Naive thymus-derived CD4-positive, alpha-beta T cell (primary cell): Measurements from ENCODE around the gene GAGE13. TPM values are rescaled to one million over a fixed set of nuclear protein-coding genes. Genes with fewer than 3 reads are reported as not detected.
"Not testable (repeated sequence)": the region's sequence is repeated elsewhere in the genome, so short reads cannot be mapped to it uniquely, and the experiment has no call there.

Source experiments
- ATAC-seq: fragments of 150-1000 bp; cut with Tn5 transposase; 2 replicates; pipeline ENCODE4 v1.10.0; 2021; ENCODE audit warnings: mild to moderate bottlenecking, moderate library complexity
- CTCF ChIA-PET: fragments of 350-600 bp; sonication (Branson Sonifier 250); formaldehyde crosslinking; loops from one replicate; lab custom pipeline; 2021; ENCODE audit warnings: antibody characterized with exemption; lab: Charles Lee
- POLR2A ChIA-PET: fragments of 350-600 bp; sonication (Branson Sonifier 250); formaldehyde crosslinking; loops from one replicate; lab custom pipeline; 2021; ENCODE audit warnings: antibody characterized with exemption, inconsistent platforms; lab: Charles Lee
- DNase-seq, 9 donors: peaks; one replicate each; pipeline versions ENCODE4 v3.0.0 to v3.0.0-alpha.2; 2020 to 2022; ENCODE audit warnings: mixed read lengths in 1 of 9
- H3K27ac ChIP-seq: one replicate; pipeline ENCODE4 v1.7.0; 2013; ENCODE audit warnings: mild to moderate bottlenecking, low read depth, low read length, moderate library complexity
- H3K27me3 ChIP-seq, 2 donors: one replicate each; pipeline ENCODE4 v1.7.0; 2013; ENCODE audit warnings: low read length in 2 of 2, mild to moderate bottlenecking in 2 of 2, moderate library complexity in 2 of 2; ENCODE audit not compliant: control insufficient read depth in 2 of 2, insufficient read depth in 2 of 2
- H3K36me3 ChIP-seq, 3 experiments: 1 replicate in 2 of 3; 2 replicates in 1 of 3; pipeline ENCODE4 v1.7.0; 2013; ENCODE audit warnings: low read length in 3 of 3, mild to moderate bottlenecking in 3 of 3, moderate library complexity in 1 of 3; ENCODE audit not compliant: insufficient read depth in 3 of 3, control insufficient read depth in 2 of 3
- H3K4me1 ChIP-seq, 2 donors: one replicate each; pipeline ENCODE4 v1.7.0; 2013; ENCODE audit warnings: low read length in 2 of 2, mild to moderate bottlenecking in 2 of 2, moderate library complexity in 1 of 2; ENCODE audit not compliant: control insufficient read depth in 2 of 2, insufficient read depth in 2 of 2
- H3K4me3 ChIP-seq: 2 replicates; pipeline ENCODE4 v1.7.0; 2013; ENCODE audit warnings: mild to moderate bottlenecking, low read length
- H3K9me3 ChIP-seq, 3 experiments: 1 replicate in 2 of 3; 2 replicates in 1 of 3; pipeline ENCODE4 v1.7.0; 2013; ENCODE audit warnings: low read length in 3 of 3; ENCODE audit not compliant: control insufficient read depth in 2 of 3
- H3K27ac Mint-ChIP-seq, 9 donors: one replicate each; pipeline ENCODE4 v1.8.0; 2020 to 2022; ENCODE audit warnings: mixed read lengths in 9 of 9, mild to moderate bottlenecking in 8 of 9, moderate library complexity in 5 of 9, inconsistent platforms in 2 of 9
- H3K27me3 Mint-ChIP-seq, 5 donors: one replicate each; pipeline ENCODE4 v1.8.0; 2021 to 2022; ENCODE audit warnings: mixed read lengths in 5 of 5, mild to moderate bottlenecking in 1 of 5
- H3K36me3 Mint-ChIP-seq, 5 donors: one replicate each; pipeline ENCODE4 v1.8.0; 2020 to 2022; ENCODE audit warnings: mixed read lengths in 5 of 5, mild to moderate bottlenecking in 3 of 5, inconsistent platforms in 1 of 5
- H3K4me1 Mint-ChIP-seq, 7 donors: one replicate each; pipeline ENCODE4 v1.8.0; 2020 to 2022; ENCODE audit warnings: mixed read lengths in 7 of 7, mild to moderate bottlenecking in 3 of 7, inconsistent platforms in 1 of 7
- H3K4me3 Mint-ChIP-seq, 10 donors: one replicate each; pipeline ENCODE4 v1.8.0; 2020 to 2022; ENCODE audit warnings: mild to moderate bottlenecking in 10 of 10, mixed read lengths in 10 of 10, moderate library complexity in 6 of 10, inconsistent platforms in 2 of 10
- H3K9me3 Mint-ChIP-seq, 11 donors: one replicate each; pipeline ENCODE4 v1.8.0; 2020 to 2022; ENCODE audit warnings: mixed read lengths in 11 of 11, mild to moderate bottlenecking in 4 of 11, inconsistent platforms in 1 of 11, moderate library complexity in 1 of 11
- intact Hi-C, 2 donors: fragments of 100-400 bp; cut with micrococcal nuclease; formaldehyde crosslinking; loops; one replicate each; pipeline ENCODE4 v1.15.1; 2023
- polyA plus RNA-seq, 2 donors: library from polyadenylated mRNA; unstranded; fragments of 300-500 nt; fragmentation: Illumina TruSeq; gene quantifications; one replicate each; pipeline ENCODE4 v1.2.3, GENCODE V29; 2021
- total RNA-seq, 6 experiments: library from RNA in 5 of 6; stranded (reverse) in 5 of 6; gene quantifications; 1 replicate in 5 of 6; 2 replicates in 1 of 6; pipeline ENCODE4 v1.2.3 and lab custom pipeline; 2021 to 2026

The GAGE13 gene
- total and polyA plus RNA-seq, 7 experiments from 2014 or later, result not detected

- H3K36me3 Mint-ChIP-seq, H3K36me3 ChIP-seq, ATAC-seq, CTCF ChIA-PET, H3K27me3 ChIP-seq, H3K9me3 Mint-ChIP-seq, DNase-seq, H3K27ac ChIP-seq, H3K4me3 ChIP-seq, H3K9me3 ChIP-seq: not testable (repeated sequence)
- Mint-ChIP-seq H3K4me1 (peaks cover 19 to 29% (median 21%) of the 10 kb centered on the region in 7 donors), H3K27me3 (peaks cover 0 to 25% (median 0%) of the 10 kb centered on the region in 5 donors), H3K4me3 (peak overlapping the region in 5 of 10 donors; percentile 16 to 95 (median 84)), H3K27ac (peak overlapping the region in 7 of 9 donors; percentile 48 to 100 (median 96))
- POLR2A ChIA-PET, result interaction anchor here (0.6 to 3.0 kb wide), 4 partner anchors 34 to 733 kb away, joined by 3 to 23 read pairs (median 14); partner anchors contain the start of genes PPP1R3F and RBM3
- H3K4me1 ChIP-seq, result peaks cover 10 to 15% of the 10 kb centered on the region in 2 donors
- intact Hi-C loops, result loop anchor here in 1 of 2 donors (2.0 kb wide), 2 partner anchors 39 to 73 kb away; partner anchors contain the start of genes CCDC22 and PPP1R3F
Measured at GRCh38 chrX:49307775-49308174, 23.6 kb upstream of the GAGE13 start.

GRCh38 chrX:49308604-49309269 lies 22.6 kb upstream of the GAGE13 start:
- Mint-ChIP-seq H3K36me3 (peaks cover 0 to 5% (median 0%) of the 10 kb centered on the region in 5 donors), H3K9me3 (no peaks in the 10 kb centered on the region), H3K4me3 (peak overlapping the region; percentile 82 to 95 (median 86)), H3K4me1 (peaks cover 19 to 29% (median 21%) of the 10 kb centered on the region in 7 donors), H3K27ac (peak overlapping the region; percentile 92 to 100 (median 98)), H3K27me3 (peaks cover 0 to 25% (median 0%) of the 10 kb centered on the region in 5 donors)
- DNase-seq (peak in 7 of 9 donors; percentile 19 to 53 (median 45)), ATAC-seq (peak; percentile 67)
- intact Hi-C loops, result loop anchor here (1.0 to 2.0 kb wide), 4 partner anchors 35 to 74 kb away; partner anchors contain the start of genes PPP1R3F (in 2 of the 2) and CCDC22 (in 1 of the 2)
- H3K4me1 ChIP-seq, result peaks cover 10 to 15% of the 10 kb centered on the region in 2 donors
- POLR2A ChIA-PET, result interaction anchor here (0.6 to 3.0 kb wide), 11 partner anchors 9 to 326 kb away, joined by 3 to 23 read pairs (median 5); partner anchors contain the start of gene PPP1R3F
- peak overlapping the region; percentile 70 for H3K27ac ChIP-seq
- H3K4me3 ChIP-seq, result peak overlapping the region; percentile 54
- CTCF ChIA-PET, result interaction anchor here (0.7 kb wide), 2 partner anchors 17 to 21 kb away, joined by 3 read pairs; no protein-coding TSS in a partner anchor
- no peaks in the 10 kb centered on the region for H3K27me3 ChIP-seq
- H3K9me3 ChIP-seq, result no peaks in the 10 kb centered on the region
- no peaks in the 10 kb centered on the region for H3K36me3 ChIP-seq

- ATAC-seq, result peak; percentile 69
- Histone ChIP-seq H3K27me3 (no peaks in the 10 kb centered on the region), H3K36me3 (no peaks in the 10 kb centered on the region), H3K4me3 (peak overlapping the region; percentile 54), H3K27ac (peak overlapping the region; percentile 70), H3K4me1 (peaks cover 10 to 15% of the 10 kb centered on the region in 2 donors), H3K9me3 (no peaks in the 10 kb centered on the region)
- CTCF ChIA-PET, result interaction anchor here (0.7 to 1.4 kb wide), 4 partner anchors 18 to 117 kb away, joined by 3 to 4 read pairs (median 4); no protein-coding TSS in a partner anchor
- peaks cover 0 to 25% (median 0%) of the 10 kb centered on the region in 5 donors for H3K27me3 Mint-ChIP-seq
- peak overlapping the region; percentile 82 to 95 (median 86) for H3K4me3 Mint-ChIP-seq
- peak in 7 of 9 donors; percentile 23 to 64 (median 52) for DNase-seq
- no peaks in the 10 kb centered on the region for H3K9me3 Mint-ChIP-seq
- H3K27ac Mint-ChIP-seq, result peak overlapping the region; percentile 92 to 100 (median 98)
- peaks cover 19 to 29% (median 21%) of the 10 kb centered on the region in 7 donors for H3K4me1 Mint-ChIP-seq
- H3K36me3 Mint-ChIP-seq, result peaks cover 0 to 5% (median 0%) of the 10 kb centered on the region in 5 donors
- intact Hi-C loops, result loop anchor here (1.0 to 2.0 kb wide), 4 partner anchors 36 to 75 kb away; partner anchors contain the start of genes PPP1R3F (in 2 of the 2) and CCDC22 (in 1 of the 2)
- POLR2A ChIA-PET, result interaction anchor here (0.6 to 3.0 kb wide), 11 partner anchors 17 to 325 kb away, joined by 3 to 23 read pairs (median 5); partner anchors contain the start of genes GRIPAP1 and PPP1R3F
Measured at GRCh38 chrX:49309401-49309981, 21.9 kb upstream of the GAGE13 start.

GRCh38 chrX:49310371-49310770 lies 21.0 kb upstream of the GAGE13 start:
- Mint-ChIP-seq H3K27ac (peak overlapping the region in 7 of 9 donors; percentile 95 to 100 (median 98)), H3K4me1 (peaks cover 19 to 29% (median 21%) of the 10 kb centered on the region in 7 donors), H3K27me3 (peaks cover 0 to 21% (median 0%) of the 10 kb centered on the region in 5 donors), H3K9me3 (no peaks in the 10 kb centered on the region), H3K36me3 (peaks cover 0 to 5% (median 0%) of the 10 kb centered on the region in 5 donors), H3K4me3 (peak overlapping the region in 4 of 10 donors; percentile 83 to 95 (median 84))
- CTCF ChIA-PET, result interaction anchor here (0.9 to 1.4 kb wide), 2 partner anchors 19 to 118 kb away, joined by 4 read pairs; no protein-coding TSS in a partner anchor
- no peaks in the 10 kb centered on the region for H3K27me3 ChIP-seq
- peaks cover 10 to 15% of the 10 kb centered on the region in 2 donors for H3K4me1 ChIP-seq
- no peaks in the 10 kb centered on the region for H3K36me3 ChIP-seq
- peak overlapping the region; percentile 70 for H3K27ac ChIP-seq
- POLR2A ChIA-PET, result interaction anchor here (1.2 to 3.0 kb wide), 5 partner anchors 33 to 119 kb away, joined by 7 to 23 read pairs (median 11); partner anchors contain the start of gene PPP1R3F
- intact Hi-C loops, result no loop called here
- H3K4me3 ChIP-seq, result peak overlapping the region; percentile 54
- no peaks in the 10 kb centered on the region for H3K9me3 ChIP-seq
- ATAC-seq, result no peak
- no peak for DNase-seq

- Histone ChIP-seq H3K4me3 (no peak overlapping the region), H3K27me3 (no peaks in the 10 kb centered on the region), H3K4me1 (peaks cover 10 to 15% of the 10 kb centered on the region in 2 donors), H3K36me3 (no peaks in the 10 kb centered on the region), H3K27ac (no peak overlapping the region), H3K9me3 (no peaks in the 10 kb centered on the region)
- CTCF ChIA-PET, result no interaction called here
- ATAC-seq (no peak), DNase-seq (no peak)
- POLR2A ChIA-PET, result no interaction called here
- Mint-ChIP-seq H3K4me3 (no peak overlapping the region), H3K9me3 (no peaks in the 10 kb centered on the region), H3K27me3 (peaks cover 0 to 16% (median 0%) of the 10 kb centered on the region in 5 donors), H3K27ac (no peak overlapping the region), H3K36me3 (peaks cover 0 to 5% (median 0%) of the 10 kb centered on the region in 5 donors), H3K4me1 (peaks cover 19 to 29% (median 21%) of the 10 kb centered on the region in 7 donors)
- intact Hi-C loops, result no loop called here
Measured at GRCh38 chrX:49312176-49312575, 19.2 kb upstream of the GAGE13 start.

- no peak for DNase-seq
- Mint-ChIP-seq H3K4me1 (no peaks in the 10 kb centered on the region), H3K9me3 (no peaks in the 10 kb centered on the region), H3K4me3 (no peak overlapping the region), H3K36me3 (no peaks in the 10 kb centered on the region), H3K27me3 (peaks cover 0 to 2% (median 0%) of the 10 kb centered on the region in 5 donors), H3K27ac (no peak overlapping the region)
- ChIA-PET CTCF (no interaction called here), POLR2A (no interaction called here)
- Histone ChIP-seq H3K4me1 (no peaks in the 10 kb centered on the region), H3K9me3 (no peaks in the 10 kb centered on the region), H3K27me3 (no peaks in the 10 kb centered on the region), H3K27ac (no peak overlapping the region), H3K4me3 (no peak overlapping the region), H3K36me3 (no peaks in the 10 kb centered on the region)
- intact Hi-C loops, result no loop called here
- ATAC-seq, result no peak
Measured at GRCh38 chrX:49316085-49316484, 15.3 kb upstream of the GAGE13 start.
